Mesothelial cell of epicardium (in vitro differentiated cells): ENCODE data around the gene THOC2. TPM values are rescaled to one million over a fixed set of nuclear protein-coding genes. Genes with fewer than 3 reads are reported as not detected.
"Not testable (repeated sequence)": the region's sequence is repeated elsewhere in the genome, so short reads cannot be mapped to it uniquely, and the experiment has no call there.

Experiments used
- DNase-seq, 2 experiments: peaks; one replicate each; pipeline ENCODE4 v3.0.0; 2021; ENCODE audit warnings: low spot score in 2 of 2; ENCODE audit not compliant: unreplicated experiment in 2 of 2
- H3K27ac Mint-ChIP-seq: 2 replicates; pipeline ENCODE4 v1.8.0; 2021; ENCODE audit warnings: mixed read lengths
- H3K27me3 Mint-ChIP-seq: 2 replicates; pipeline ENCODE4 v1.8.0; 2021; ENCODE audit warnings: low read depth, mixed read lengths
- H3K36me3 Mint-ChIP-seq: 2 replicates; pipeline ENCODE4 v1.8.0; 2021; ENCODE audit warnings: mixed read lengths
- H3K4me1 Mint-ChIP-seq: 2 replicates; pipeline ENCODE4 v1.8.0; 2021; ENCODE audit warnings: mixed read lengths
- H3K4me3 Mint-ChIP-seq: 2 replicates; pipeline ENCODE4 v1.8.0; 2021; ENCODE audit warnings: mild to moderate bottlenecking, moderate library complexity, mixed read lengths
- H3K9me3 Mint-ChIP-seq: 2 replicates; pipeline ENCODE4 v1.8.0; 2021; ENCODE audit warnings: mixed read lengths
- total RNA-seq: library from RNA; stranded (reverse); gene quantifications from 3 replicates; pipeline ENCODE4 v1.2.1, GENCODE V29; 2021
- TF ChIP-seq, protein P1 (sequence below): fragments of 200-600 bp; sonication (generic); IDR thresholded peaks from one replicate; pipeline ENCODE4 v1.5.0; 2021; ENCODE audit warnings: antibody characterized with exemption; ENCODE audit not compliant: unreplicated experiment

Gene THOC2
- total RNA-seq, 1 donor from 2014 or later, result 117 TPM

- H3K27me3 Mint-ChIP-seq, result no peaks in the 10 kb centered on the region
- peaks cover 28% of the 10 kb centered on the region for H3K9me3 Mint-ChIP-seq
- H3K27ac Mint-ChIP-seq, result peak overlapping the region; percentile 68
- no peak for DNase-seq
- no peak overlapping the region for H3K4me3 Mint-ChIP-seq
- H3K4me1 Mint-ChIP-seq, result peaks cover 6% of the 10 kb centered on the region
- TF ChIP-seq, protein P1, sequence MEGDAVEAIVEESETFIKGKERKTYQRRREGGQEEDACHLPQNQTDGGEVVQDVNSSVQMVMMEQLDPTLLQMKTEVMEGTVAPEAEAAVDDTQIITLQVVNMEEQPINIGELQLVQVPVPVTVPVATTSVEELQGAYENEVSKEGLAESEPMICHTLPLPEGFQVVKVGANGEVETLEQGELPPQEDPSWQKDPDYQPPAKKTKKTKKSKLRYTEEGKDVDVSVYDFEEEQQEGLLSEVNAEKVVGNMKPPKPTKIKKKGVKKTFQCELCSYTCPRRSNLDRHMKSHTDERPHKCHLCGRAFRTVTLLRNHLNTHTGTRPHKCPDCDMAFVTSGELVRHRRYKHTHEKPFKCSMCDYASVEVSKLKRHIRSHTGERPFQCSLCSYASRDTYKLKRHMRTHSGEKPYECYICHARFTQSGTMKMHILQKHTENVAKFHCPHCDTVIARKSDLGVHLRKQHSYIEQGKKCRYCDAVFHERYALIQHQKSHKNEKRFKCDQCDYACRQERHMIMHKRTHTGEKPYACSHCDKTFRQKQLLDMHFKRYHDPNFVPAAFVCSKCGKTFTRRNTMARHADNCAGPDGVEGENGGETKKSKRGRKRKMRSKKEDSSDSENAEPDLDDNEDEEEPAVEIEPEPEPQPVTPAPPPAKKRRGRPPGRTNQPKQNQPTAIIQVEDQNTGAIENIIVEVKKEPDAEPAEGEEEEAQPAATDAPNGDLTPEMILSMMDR, result no peak
- peaks cover 13% of the 10 kb centered on the region for H3K36me3 Mint-ChIP-seq
Measured at GRCh38 chrX:123713434-123713833, 19.4 kb downstream of the THOC2 start.

DNA sequence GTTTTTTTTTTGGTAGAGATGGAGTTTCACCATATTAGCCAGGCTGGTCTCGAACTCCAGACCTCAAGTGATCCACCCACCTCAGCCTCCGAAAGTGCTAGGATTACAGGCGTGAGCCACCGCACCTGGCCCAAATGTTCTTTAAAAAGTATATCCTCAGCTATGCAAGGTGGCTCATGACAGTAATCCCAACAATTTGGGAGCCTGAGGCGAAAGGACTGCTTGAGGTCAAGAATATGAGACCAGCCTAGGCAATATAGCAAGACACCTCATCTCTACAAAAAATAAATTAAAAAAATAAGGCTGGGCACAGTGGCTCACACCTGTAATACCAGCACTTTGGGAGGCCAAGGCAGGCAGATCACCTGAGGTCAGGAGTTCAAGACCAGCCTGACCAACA is 21.7 kb downstream of the THOC2 start:
- not testable (repeated sequence) for H3K4me1 Mint-ChIP-seq, H3K27me3 Mint-ChIP-seq, DNase-seq, H3K4me3 Mint-ChIP-seq, H3K27ac Mint-ChIP-seq, H3K36me3 Mint-ChIP-seq
- H3K9me3 Mint-ChIP-seq, result peaks cover 26% of the 10 kb centered on the region

- Mint-ChIP-seq H3K27ac (peak overlapping the region; percentile 2), H3K27me3 (no peaks in the 10 kb centered on the region), H3K9me3 (peaks cover 12% of the 10 kb centered on the region), H3K4me1 (peaks cover 2% of the 10 kb centered on the region), H3K4me3 (no peak overlapping the region), H3K36me3 (peaks cover 5% of the 10 kb centered on the region)
- TF ChIP-seq, protein P1, result no peak
- no peak for DNase-seq
Measured at GRCh38 chrX:123704781-123705180, 28.1 kb downstream of the THOC2 start.

DNA sequence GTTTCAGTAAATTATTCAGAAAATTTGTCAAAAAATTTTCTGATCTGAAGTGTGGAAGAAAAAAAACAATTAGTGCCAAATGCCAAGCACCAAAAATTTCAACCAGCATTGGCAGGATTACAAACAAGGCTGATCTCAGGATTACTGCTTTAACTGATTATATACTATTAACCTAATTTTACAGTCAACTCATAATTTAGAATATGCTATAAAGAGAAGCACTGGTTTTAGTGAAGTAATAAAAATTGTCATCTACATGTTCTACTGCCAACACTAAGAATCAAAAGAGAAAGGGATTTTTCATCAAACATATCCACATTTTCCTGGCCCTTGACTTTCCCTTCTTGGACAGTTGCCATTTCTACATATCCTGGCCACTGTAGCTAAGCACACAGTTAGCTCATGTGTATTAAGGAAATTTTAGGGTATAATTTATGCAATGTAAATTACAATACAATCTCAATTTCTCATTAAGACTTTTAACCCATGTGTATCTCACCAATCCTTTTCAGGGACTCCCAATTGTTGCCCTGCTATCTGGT is 33.8 kb downstream of the THOC2 start:
- DNase-seq, result no peak
- H3K36me3 Mint-ChIP-seq, result peaks cover 1% of the 10 kb centered on the region
- no peak overlapping the region for H3K27ac Mint-ChIP-seq
- H3K4me3 Mint-ChIP-seq, result no peak overlapping the region
- H3K4me1 Mint-ChIP-seq, result peaks cover 6% of the 10 kb centered on the region
- TF ChIP-seq, protein P1, result no peak
- peaks cover 4% of the 10 kb centered on the region for H3K9me3 Mint-ChIP-seq
- H3K27me3 Mint-ChIP-seq, result no peaks in the 10 kb centered on the region

- H3K4me1 Mint-ChIP-seq, result peaks cover 6% of the 10 kb centered on the region
- H3K27ac Mint-ChIP-seq, result no peak overlapping the region
- H3K9me3 Mint-ChIP-seq, result peaks cover 4% of the 10 kb centered on the region
- no peaks in the 10 kb centered on the region for H3K27me3 Mint-ChIP-seq
- TF ChIP-seq, protein P1, result no peak
- no peak overlapping the region for H3K4me3 Mint-ChIP-seq
- DNase-seq, result no peak
- H3K36me3 Mint-ChIP-seq, result peaks cover 3% of the 10 kb centered on the region
Measured at GRCh38 chrX:123696334-123696733, 36.5 kb downstream of the THOC2 start.

- no peak overlapping the region for H3K27ac Mint-ChIP-seq
- H3K27me3 Mint-ChIP-seq, result no peaks in the 10 kb centered on the region
- H3K4me1 Mint-ChIP-seq, result peaks cover 6% of the 10 kb centered on the region
- no peaks in the 10 kb centered on the region for H3K9me3 Mint-ChIP-seq
- TF ChIP-seq, protein P1, result no peak
- peaks cover 5% of the 10 kb centered on the region for H3K36me3 Mint-ChIP-seq
- DNase-seq, result no peak
- no peak overlapping the region for H3K4me3 Mint-ChIP-seq
Measured at GRCh38 chrX:123695242-123695641, 37.6 kb downstream of the THOC2 start.
